Stomach (tissue), 4 donors: ENCODE measurements around the gene ZFYVE26.
"Not testable (repeated sequence)": the region's sequence is repeated elsewhere in the genome, so short reads cannot be mapped to it uniquely, and the experiment has no call there.

Experiments
- CTCF ChIP-seq, 7 experiments: fragments of 450-650 bp in 4 of 7; fragments of 200-600 bp in 3 of 7; sonication (generic) in 3 of 7; IDR thresholded peaks; one replicate each; pipeline ENCODE4 v1.5.1; 2016 to 2019; ENCODE audit warnings: antibody characterized with exemption in 7 of 7, control low read depth in 2 of 7, mild to moderate bottlenecking in 1 of 7
- EP300 ChIP-seq: sonication (generic); formaldehyde crosslinking; IDR thresholded peaks from one replicate; pipeline ENCODE4 v1.6.1; 2017; ENCODE audit warnings: antibody characterized with exemption
- POLR2A ChIP-seq, 4 donors: fragments of 450-650 bp; IDR thresholded peaks; one replicate each; pipeline ENCODE4 v1.6.1; 2016; ENCODE audit warnings: antibody characterized with exemption in 4 of 4, control low read depth in 2 of 4, mild to moderate bottlenecking in 1 of 4, moderate library complexity in 1 of 4
- POLR2AphosphoS5 ChIP-seq, 3 donors: sonication (generic); formaldehyde crosslinking; IDR thresholded peaks; one replicate each; pipeline ENCODE4 v1.6.1; 2016; ENCODE audit warnings: antibody characterized with exemption in 3 of 3

DNA sequence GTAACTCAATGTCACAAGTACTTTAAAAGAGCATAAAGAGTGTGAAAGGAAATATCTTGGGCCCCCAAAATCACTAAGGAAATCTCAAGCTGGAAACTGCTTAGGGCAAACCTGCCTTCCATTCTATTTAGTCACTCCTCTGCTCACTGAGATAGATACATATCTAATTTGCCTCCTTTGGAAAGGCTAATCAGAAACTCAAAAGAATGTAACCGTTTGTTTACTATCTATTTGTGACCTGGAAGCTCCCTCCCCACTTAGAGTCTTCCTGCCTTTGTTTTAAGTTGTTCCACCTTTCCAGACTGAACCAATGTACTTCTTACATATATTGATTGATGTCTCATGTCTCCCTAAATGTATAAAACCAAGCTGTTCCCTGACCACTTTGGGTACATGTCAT is 106.6 kb downstream of the ZFYVE26 start:
- not testable (repeated sequence) for TF ChIP-seq CTCF (IDR thresholded peaks at IDR 0.05); POLR2A (IDR thresholded peaks at IDR 0.05); EP300; POLR2AphosphoS5 (IDR thresholded peaks at IDR 0.05)
